Endothelial cell of umbilical vein (primary cell): Measurements from ENCODE around the gene CMC1. TPM values are rescaled to one million over a fixed set of nuclear protein-coding genes. Genes with fewer than 3 reads are reported as not detected.

ENCODE experiments used
- BruUV-seq: library from RNA; stranded (reverse); fragments of 400-500 nt; replicated peaks from 2 replicates; lab custom pipeline; 2021; lab: Mats Ljungman, UMichigan
- CTCF ChIA-PET: fragments of 300-600, 350-600 bp; sonication (Branson Sonifier 250); formaldehyde crosslinking; loops from one replicate; lab custom pipeline; 2021; ENCODE audit warnings: antibody characterized with exemption, inconsistent platforms; lab: Charles Lee
- POLR2A ChIA-PET: fragments of 300-600, 350-600 bp; sonication (Branson Sonifier 250); formaldehyde crosslinking; loops from one replicate; lab custom pipeline; 2021; ENCODE audit warnings: antibody characterized with exemption, inconsistent platforms; lab: Charles Lee
- DNase-seq: peaks from one replicate; pipeline ENCODE4 v3.0.0-alpha.2; 2011; ENCODE audit warnings: low read depth, low spot score
- FAIRE-seq: peaks from 2 replicates; lab custom pipeline; 2011; peaks lifted over from hg19 to GRCh38; lab: Jason Lieb, UNC
- H2AFZ ChIP-seq: 2 replicates; pipeline ENCODE4 v1.6.0; 2012; ENCODE audit warnings: low read depth, low read length, control low read depth, inconsistent platforms
- H3K27ac ChIP-seq: 2 replicates; pipeline ENCODE4 v1.5.1; 2011; ENCODE audit warnings: low read depth, mild to moderate bottlenecking, control low read depth, low read length, moderate library complexity; ENCODE audit not compliant: insufficient read depth
- H3K27me3 ChIP-seq, 2 experiments: 2 replicates each; pipeline versions ENCODE4 v1.6.0 to v1.6.1; 2011; ENCODE audit warnings: low read length in 2 of 2, mixed read lengths in 1 of 2; ENCODE audit not compliant: control insufficient read depth in 2 of 2, insufficient read depth in 2 of 2
- H3K36me3 ChIP-seq, 2 experiments: 2 replicates in 1 of 2; 3 replicates in 1 of 2; pipeline ENCODE4 v1.5.1; 2011; ENCODE audit warnings: low read length in 2 of 2, mild to moderate bottlenecking in 1 of 2, moderate library complexity in 1 of 2; ENCODE audit not compliant: control insufficient read depth in 2 of 2, insufficient read depth in 2 of 2; ENCODE audit errors: extremely low read depth in 1 of 2
- H3K4me1 ChIP-seq: 3 replicates; pipeline ENCODE4 v1.5.1; 2011; ENCODE audit warnings: mild to moderate bottlenecking, low read length; ENCODE audit not compliant: control insufficient read depth, insufficient read depth; ENCODE audit errors: extremely low read depth
- H3K4me2 ChIP-seq: 2 replicates; pipeline ENCODE4 v1.6.1; 2011; ENCODE audit warnings: low read length, control low read depth, mixed read lengths; ENCODE audit not compliant: insufficient read depth
- H3K4me3 ChIP-seq, 3 experiments: fragments of 200-600 bp in 1 of 3; sonication (generic), shearing (Covaris generic) in 1 of 3; replicated peaks in 1 of 3; 2 replicates each; pipeline ENCODE4 v1.5.1; 2011 to 2016; ENCODE audit warnings: control low read depth in 3 of 3, low read length in 3 of 3, mild to moderate bottlenecking in 2 of 3, inconsistent platforms in 1 of 3, low read depth in 1 of 3, moderate library complexity in 1 of 3; ENCODE audit not compliant: insufficient read depth in 1 of 3
- H3K79me2 ChIP-seq: 2 replicates; pipeline ENCODE4 v1.6.0; 2012; ENCODE audit warnings: low read length, inconsistent platforms; ENCODE audit not compliant: control insufficient read depth, insufficient read depth
- H3K9ac ChIP-seq: replicated peaks from 2 replicates; pipeline ENCODE3; 2011; ENCODE audit warnings: low read length, control low read depth; ENCODE audit not compliant: insufficient read depth; ENCODE audit errors: extremely low read depth
- H3K9me1 ChIP-seq: replicated peaks from 3 replicates; pipeline ENCODE4 v1.6.0; 2011; ENCODE audit warnings: mild to moderate bottlenecking, low read length; ENCODE audit not compliant: control insufficient read depth, insufficient read depth; ENCODE audit errors: extremely low read depth
- H3K9me3 ChIP-seq: replicated peaks from 2 replicates; pipeline ENCODE4 v1.5.1; 2012; ENCODE audit warnings: low read length, inconsistent platforms; ENCODE audit not compliant: control insufficient read depth, insufficient read depth
- H4K20me1 ChIP-seq: replicated peaks from 2 replicates; pipeline ENCODE3; 2011; ENCODE audit warnings: mild to moderate bottlenecking, low read length; ENCODE audit not compliant: control insufficient read depth, insufficient read depth; ENCODE audit errors: extremely low read depth
- CTCF ChIP-seq, 2 donors: IDR thresholded peaks; 1 replicate in 1 of 2; 2 replicates in 1 of 2; pipeline ENCODE4 v1.5.1; 2011; ENCODE audit warnings: low read length in 2 of 2, mild to moderate bottlenecking in 2 of 2, moderate library complexity in 2 of 2, control low read depth in 1 of 2, inconsistent platforms in 1 of 2, low read depth in 1 of 2; ENCODE audit not compliant: insufficient read depth in 1 of 2; ENCODE audit errors: extremely low read depth in 1 of 2
- EZH2 ChIP-seq: IDR thresholded peaks from 2 replicates; pipeline ENCODE4 v1.6.1; 2012; ENCODE audit warnings: borderline replicate concordance, low read depth, mild to moderate bottlenecking, moderate library complexity, low read length, inconsistent platforms; ENCODE audit not compliant: severe bottlenecking
- FOS ChIP-seq: IDR thresholded peaks from 2 replicates; pipeline ENCODE4 v1.6.1; 2011; ENCODE audit warnings: mild to moderate bottlenecking, low read length, moderate library complexity, borderline replicate concordance; ENCODE audit not compliant: insufficient read depth
- GATA2 ChIP-seq: IDR thresholded peaks from 2 replicates; pipeline ENCODE4 v1.7.0; 2011; ENCODE audit warnings: low read depth, mild to moderate bottlenecking, moderate library complexity, mixed read lengths, low read length; ENCODE audit not compliant: insufficient read length, insufficient read depth
- JUN ChIP-seq: IDR thresholded peaks from 2 replicates; pipeline ENCODE4 v1.6.1; 2011; ENCODE audit warnings: borderline replicate concordance, low read depth; ENCODE audit not compliant: insufficient read length, insufficient read depth
- MAX ChIP-seq: IDR thresholded peaks from 2 replicates; pipeline ENCODE4 v1.6.1; 2011; ENCODE audit not compliant: insufficient read depth, insufficient read length
- MYC ChIP-seq: IDR thresholded peaks from one replicate; pipeline ENCODE4 v1.6.1; 2011; ENCODE audit warnings: mild to moderate bottlenecking, low read depth, low read length
- POLR2A ChIP-seq: IDR thresholded peaks from 2 replicates; pipeline ENCODE4 v1.6.1; 2012; ENCODE audit warnings: low read depth, mild to moderate bottlenecking, control low read depth, low read length
- POLR2AphosphoS5 ChIP-seq: IDR thresholded peaks from 2 replicates; pipeline ENCODE4 v1.6.1; 2012; ENCODE audit warnings: low read depth, mild to moderate bottlenecking, control low read depth, low read length, moderate library complexity; ENCODE audit not compliant: insufficient read depth
- dilution Hi-C: fragments of 300-500 bp; cut with MboI; formaldehyde crosslinking; loops from one replicate; pipeline ENCODE4 v1.15.0; 2019; ENCODE audit warnings: low sequenced_read_pairs; ENCODE audit not compliant: extremely low pct_ligation_motif_present
- intact Hi-C: fragments of 100-400 bp; cut with micrococcal nuclease; formaldehyde crosslinking; loops from one replicate; pipeline ENCODE4 v1.10.0; 2022
- polyA plus RNA-seq, 4 experiments: library from polyadenylated mRNA; depleted of rRNA in 3 of 4; stranded (reverse) in 3 of 4; unstranded in 1 of 4; fragments of >200 nt; gene quantifications; 2 replicates each; pipeline versions ENCODE4 v1.2.1 to v1.2.3, GENCODE V29; 2011 to 2012; ENCODE audit warnings: missing spikeins in 1 of 4
- total RNA-seq: library from RNA; stranded (reverse); gene quantifications from 2 replicates; pipeline ENCODE4 v1.2.3, GENCODE V29; 2021

Gene CMC1
- total and polyA plus RNA-seq, 2 donors (not counting 3 experiments of a cell fraction or from before 2014, with no cell fraction given), result 13.1 to 18.6 TPM

- ChIA-PET CTCF (interaction anchor here (0.6 to 4.3 kb wide), 18 partner anchors 8 to 1152 kb away, joined by 3 to 46 read pairs (median 5); partner anchors contain the start of gene EOMES), POLR2A (no interaction called here)
- intact Hi-C loops (no loop called here), dilution Hi-C loops (no loop called here)
- no peak overlapping the region for H2AFZ ChIP-seq
- no peak overlapping the region for H3K9ac ChIP-seq
- no peaks in the 10 kb centered on the region for H3K9me1 ChIP-seq
- TF ChIP-seq JUN (no peak), MAX (no peak), EZH2 (no peak), MYC (no peak), POLR2A (no peak), FOS (no peak), GATA2 (no peak), CTCF (IDR thresholded peaks at IDR 0.05; ENCODE audit: extremely low read depth in 1 of 2, insufficient read depth in 1 of 2, low read depth in 1 of 2, low read length in 2 of 2) (no peak), POLR2AphosphoS5 (no peak)
- H3K36me3 ChIP-seq, result no peaks in the 10 kb centered on the region
- H3K4me1 ChIP-seq, result no peaks in the 10 kb centered on the region
- H3K27me3 ChIP-seq, result no peaks in the 10 kb centered on the region
- no peaks in the 10 kb centered on the region for H4K20me1 ChIP-seq
- H3K4me2 ChIP-seq, result no peak overlapping the region
- no TSS peak for BruUV-seq
- no peaks in the 10 kb centered on the region for H3K79me2 ChIP-seq
- no peaks in the 10 kb centered on the region for H3K9me3 ChIP-seq
- no peak overlapping the region for H3K4me3 ChIP-seq
- no peak for FAIRE-seq
- DNase-seq, result no peak
- H3K27ac ChIP-seq, result no peak overlapping the region
Observed at GRCh38 chr3:28287046-28287445, 45.6 kb downstream of the CMC1 start.
